HG03442 (cell line): Measurements from ENCODE around the gene UBD.

Source experiments
- ATAC-seq: cut with Tn5 transposase; IDR thresholded peaks from one replicate; pipeline ENCODE4 v1.9.1; 2021; ENCODE audit warnings: mild to moderate bottlenecking, moderate library complexity; ENCODE audit not compliant: unreplicated experiment

The UBD gene

GRCh38 chr6:29561606-29562181, 2.2 kb upstream of the UBD start:
- no peak for ATAC-seq

- ATAC-seq, result no peak
These were observed 1.6 kb upstream of the UBD start for GRCh38 chr6:29561091-29561490.

- ATAC-seq, result no peak
These were observed 973 bp downstream of the UBD start for GRCh38 chr6:29558439-29559079.

- ATAC-seq, result no peak
These were observed 2.2 kb downstream of the UBD start for GRCh38 chr6:29557320-29557719.

DNA sequence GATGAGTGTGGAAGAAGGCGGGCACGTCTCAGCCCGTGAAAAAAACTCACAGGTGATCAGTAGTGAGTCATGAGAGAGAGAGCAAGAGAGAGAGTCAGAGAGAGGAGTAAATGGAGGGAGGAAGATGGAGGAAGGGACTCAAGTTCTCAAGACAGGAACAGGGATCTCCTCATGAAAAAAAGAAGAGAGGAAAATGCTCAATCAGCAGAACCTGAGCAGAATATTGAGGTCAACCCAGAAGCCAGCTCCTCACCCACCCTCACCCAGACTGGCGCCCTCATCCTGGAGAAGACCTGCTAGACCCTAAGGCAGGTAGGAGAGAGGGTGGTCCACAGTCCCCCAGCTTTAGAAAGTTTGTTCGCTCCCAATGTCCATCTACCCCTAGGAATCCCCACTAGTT, 4.8 kb downstream of the UBD start:
- ATAC-seq, result no peak

- no peak for ATAC-seq
These were observed 6.1 kb downstream of the UBD start for GRCh38 chr6:29553268-29554057.

DNA sequence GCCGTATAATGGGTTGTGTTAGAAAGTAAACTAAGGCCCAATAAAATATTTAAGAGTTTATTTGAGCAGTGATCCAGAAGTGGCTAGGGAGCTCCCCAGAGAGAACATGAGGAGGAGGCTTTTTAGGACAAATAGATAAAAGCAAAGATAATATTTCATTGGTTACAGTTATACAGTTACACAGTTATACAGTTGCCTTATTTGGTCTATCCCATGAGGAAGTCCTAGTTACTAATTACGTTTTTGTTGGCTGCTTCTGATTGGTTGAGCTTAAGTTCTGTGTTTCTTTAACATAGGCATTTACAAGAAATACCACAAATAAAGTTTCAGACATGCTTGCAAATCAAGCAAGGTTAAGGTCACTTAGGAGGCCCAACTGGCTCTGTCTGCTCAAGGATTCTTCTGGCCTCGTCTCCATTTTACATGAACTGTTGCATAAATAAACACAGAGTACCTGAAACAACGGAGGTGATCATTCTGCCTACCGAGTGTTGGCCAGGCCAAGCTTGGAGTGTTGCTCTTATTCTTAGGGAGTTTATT, 7.0 kb downstream of the UBD start:
- ATAC-seq, result peak; percentile 86

DNA sequence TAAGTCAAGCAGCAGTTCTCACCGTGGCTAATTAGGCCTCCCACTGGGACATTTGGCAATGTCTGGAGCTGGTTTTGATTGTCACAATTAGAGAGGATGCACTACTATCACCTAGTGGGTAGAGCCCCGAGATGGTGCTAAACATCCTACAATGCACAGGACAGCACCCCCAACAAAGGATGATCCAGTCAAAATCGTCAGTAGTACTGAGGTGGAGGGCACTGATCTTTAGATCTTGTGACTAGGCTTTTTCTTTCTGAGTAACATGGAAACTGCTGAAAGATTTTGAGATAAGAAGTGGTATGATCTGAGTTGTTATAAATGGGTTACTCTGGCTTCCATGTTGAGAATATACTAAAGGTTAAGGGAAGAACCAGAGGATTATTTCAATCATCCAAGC, 12.0 kb downstream of the UBD start:
- ATAC-seq, result no peak

DNA sequence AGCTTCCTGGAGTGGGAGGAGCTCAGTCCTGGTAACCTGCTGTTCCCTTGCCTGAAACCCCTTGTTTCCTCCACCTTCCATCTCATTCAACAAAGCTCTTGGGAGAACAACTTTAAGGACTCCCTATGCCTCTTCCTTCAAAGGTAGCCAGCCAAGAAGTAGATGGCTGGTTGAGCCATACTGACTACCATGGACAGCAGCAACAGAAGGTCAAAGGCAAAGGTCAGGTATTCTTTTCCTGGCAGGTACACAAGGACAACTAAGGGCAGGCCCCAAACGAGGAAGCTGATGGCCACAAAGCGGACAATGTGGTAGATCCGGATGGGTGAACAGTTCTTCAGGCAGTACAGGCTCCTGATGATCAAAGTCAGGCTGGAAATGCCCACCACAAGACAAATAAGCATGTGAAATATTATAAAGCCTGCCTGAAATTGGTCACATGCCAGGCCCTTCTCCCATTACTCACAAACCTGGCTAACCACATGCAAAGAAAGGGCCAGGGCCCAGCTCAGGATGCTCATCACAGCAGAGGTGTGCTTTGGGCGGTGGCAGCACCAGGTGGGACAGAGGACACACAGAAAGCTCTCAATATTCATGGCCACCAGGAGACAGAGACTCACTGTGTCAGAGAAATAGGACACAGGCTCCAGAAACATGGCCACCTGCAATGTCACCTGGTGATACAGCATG, 21.7 kb downstream of the UBD start:
- no peak for ATAC-seq

DNA sequence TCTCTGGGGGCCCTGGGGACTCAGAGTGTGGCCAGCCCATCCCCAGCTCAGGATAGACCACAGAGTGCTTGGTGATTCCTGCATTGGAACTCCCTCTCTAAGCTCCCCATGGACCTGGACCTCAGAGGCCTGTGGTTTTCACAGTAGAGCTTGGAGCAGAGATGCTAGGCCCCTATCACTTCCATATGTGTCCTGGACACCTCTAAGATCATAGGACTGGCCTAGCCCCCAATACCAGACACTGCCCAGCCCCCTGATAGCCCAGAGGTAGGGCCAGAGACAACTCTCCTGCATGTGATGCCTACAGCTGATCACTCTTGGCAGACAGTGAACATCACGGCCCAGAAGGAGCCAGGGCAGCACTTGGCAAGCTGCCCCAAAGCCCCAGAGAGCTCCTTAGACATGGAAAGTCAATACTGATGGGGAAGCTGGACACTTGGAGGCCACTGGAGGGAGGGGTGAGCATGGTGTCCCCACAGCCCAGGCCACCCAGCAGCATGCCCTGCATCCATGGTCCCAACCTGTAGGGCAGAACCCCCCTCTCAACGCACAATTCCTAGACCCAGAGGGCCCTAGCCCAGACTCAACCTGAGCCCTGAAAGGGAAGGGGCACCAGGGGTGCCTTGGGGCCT, 27.1 kb downstream of the UBD start:
- ATAC-seq, result no peak

GRCh38 chr6:29531668-29532067, 27.9 kb downstream of the UBD start:
- ATAC-seq, result no peak

DNA sequence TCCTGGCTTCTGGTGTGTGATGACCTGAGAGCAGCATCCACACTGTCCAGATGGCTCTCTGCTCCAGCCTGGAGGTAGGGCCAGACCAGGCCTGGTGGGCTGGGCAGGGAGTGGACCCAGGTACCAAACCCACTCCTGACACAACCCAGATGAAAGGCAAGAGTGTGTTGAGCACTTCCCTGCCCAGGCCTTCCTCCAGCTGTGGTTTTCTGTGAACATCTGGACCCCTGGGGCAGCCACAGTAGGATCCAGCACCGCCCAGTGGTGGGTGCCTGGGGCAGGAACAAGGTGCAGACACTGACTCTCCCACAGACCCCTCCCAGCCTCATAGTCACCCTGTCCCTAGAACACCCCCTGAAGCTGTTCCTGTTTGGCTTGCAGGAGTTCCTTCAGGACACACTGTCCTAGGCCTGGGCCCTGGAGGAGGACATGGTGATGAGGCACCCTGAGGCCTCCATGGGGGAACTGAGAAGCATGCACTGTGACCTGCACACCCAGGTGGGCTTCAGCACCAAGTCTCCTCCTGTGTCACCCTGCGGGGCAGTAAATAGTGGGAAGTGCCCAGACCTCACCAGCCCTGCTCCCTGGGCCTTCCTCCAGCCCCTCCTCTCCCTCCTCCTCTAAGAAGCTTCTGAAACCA, 28.7 kb downstream of the UBD start:
- ATAC-seq, result no peak

GRCh38 chr6:29529956-29530355, 29.6 kb downstream of the UBD start:
- ATAC-seq, result no peak

GRCh38 chr6:29528988-29529560, 30.5 kb downstream of the UBD start:
- ATAC-seq, result no peak

DNA sequence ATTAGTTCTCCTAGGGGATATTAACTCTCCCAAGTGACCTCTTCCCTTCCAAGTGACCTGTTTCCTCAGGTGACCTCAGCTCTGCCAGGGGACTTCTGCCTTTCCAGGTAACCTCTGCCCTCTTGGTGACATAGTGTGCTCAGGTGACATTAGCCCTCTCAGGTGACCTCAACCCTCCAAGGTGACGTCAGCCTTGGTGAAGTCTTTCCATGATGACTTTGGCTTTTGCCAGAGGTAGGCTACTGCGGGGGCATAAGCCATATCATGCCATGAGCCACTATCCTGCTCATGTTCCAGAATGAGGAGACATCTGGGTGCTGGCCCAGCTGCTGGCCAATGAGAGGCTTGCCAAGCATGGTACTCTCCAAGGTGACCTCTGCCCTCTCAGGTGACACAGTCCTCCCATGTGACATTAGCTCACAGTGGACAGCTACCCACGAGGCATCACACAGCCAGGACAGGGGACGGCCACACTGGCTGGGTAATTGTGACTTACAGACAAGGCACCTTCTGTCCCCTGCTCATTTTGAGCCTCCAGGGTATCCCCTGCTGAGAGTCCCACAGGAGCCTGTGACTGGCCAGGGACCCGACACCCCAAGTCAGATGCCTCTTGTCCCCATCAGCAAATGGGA, 31.1 kb downstream of the UBD start:
- ATAC-seq, result no peak

GRCh38 chr6:29527564-29527963, 32.0 kb downstream of the UBD start:
- no peak for ATAC-seq

DNA sequence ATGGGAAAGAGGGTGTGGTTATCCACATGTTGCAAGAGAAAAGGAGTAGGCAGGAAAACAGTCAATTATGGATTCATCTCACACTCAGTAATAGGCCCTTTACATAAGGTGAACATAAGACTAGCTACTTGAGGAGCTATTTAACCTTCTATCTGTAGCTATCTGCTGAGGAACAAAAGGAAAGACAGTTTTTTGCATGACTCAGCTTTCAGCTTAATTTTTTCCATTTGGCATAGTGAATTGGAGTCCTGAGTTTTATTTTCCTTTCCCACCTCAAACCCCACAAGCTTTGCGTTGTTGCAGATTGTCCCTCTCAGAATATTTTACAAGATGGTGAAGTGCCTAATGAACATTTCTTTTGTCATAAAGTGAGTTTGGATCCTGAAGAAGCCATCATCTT, 32.4 kb downstream of the UBD start:
- ATAC-seq, result no peak

DNA sequence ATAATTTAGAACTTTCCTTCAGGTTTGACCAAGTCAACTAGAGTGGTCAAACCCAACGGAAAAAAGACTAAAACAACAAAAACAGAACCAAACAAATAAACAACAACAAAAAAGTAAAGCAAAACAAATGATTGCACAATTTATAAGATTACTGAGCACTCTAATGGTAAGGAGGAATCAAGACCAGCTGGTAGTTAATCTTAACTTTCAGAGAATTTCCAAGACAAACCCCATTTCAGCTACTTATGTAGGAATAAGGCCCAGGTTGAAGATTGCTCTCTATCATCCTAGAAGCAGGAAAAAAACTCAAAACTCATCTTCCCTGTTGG, 34.3 kb downstream of the UBD start:
- no peak for ATAC-seq

DNA sequence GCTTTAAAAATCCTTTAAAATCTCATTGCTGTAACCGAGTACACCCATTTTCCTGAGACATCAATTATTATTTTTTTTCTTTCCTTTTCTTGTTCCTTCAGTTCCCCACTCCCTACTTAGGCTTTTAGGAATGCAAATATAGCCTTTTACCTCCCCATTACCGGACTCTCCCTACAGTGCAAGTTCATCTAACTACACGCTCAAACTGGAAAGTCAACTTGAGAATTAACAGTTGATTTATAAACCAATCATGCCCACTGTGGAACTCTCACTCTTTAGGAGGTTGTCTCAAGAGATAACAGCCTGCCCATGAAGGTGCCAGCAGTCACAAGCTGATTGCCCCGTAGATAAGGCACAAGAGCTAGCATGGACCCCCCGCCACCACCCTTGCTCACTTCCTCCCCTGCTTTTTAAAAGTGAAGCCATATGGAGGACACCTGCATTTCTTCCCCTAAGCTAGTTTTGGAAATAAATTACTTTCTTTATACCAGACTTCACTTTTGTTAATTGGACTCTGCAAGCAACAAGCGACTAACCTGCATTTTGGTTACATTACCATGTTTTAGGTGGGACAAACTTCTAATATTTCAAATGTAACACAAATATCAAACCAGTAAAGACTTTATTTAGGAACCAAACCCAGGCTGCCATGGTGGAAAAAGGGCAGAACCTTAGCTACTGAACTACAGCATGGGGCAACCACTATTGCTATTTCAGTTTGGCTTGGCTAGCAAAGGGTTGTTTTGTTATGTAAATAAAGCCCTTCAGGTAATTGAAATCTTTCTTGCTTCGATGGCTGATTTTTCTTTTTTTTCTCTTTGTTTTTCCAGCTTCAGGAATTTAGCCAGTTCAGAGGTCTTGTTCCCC, 34.9 kb downstream of the UBD start:
- no peak for ATAC-seq
